PFSK-1 (cell line): ENCODE measurements around the gene ASCC3.

Experiments used
- FOXP2 ChIP-seq: optimal IDR thresholded peaks from 2 replicates; pipeline ENCODE3; 2011; ENCODE audit warnings: borderline replicate concordance, control low read depth, inconsistent platforms; ENCODE audit not compliant: insufficient read depth; ENCODE audit errors: extremely low read length, extremely low read depth
- POLR2AphosphoS5 ChIP-seq: IDR thresholded peaks from 2 replicates; pipeline ENCODE4 v1.6.1; 2012; ENCODE audit warnings: low read depth, mild to moderate bottlenecking, control low read depth, low read length, moderate library complexity
- REST ChIP-seq, 2 experiments: IDR thresholded peaks; 2 replicates each; pipeline versions ENCODE4 v1.6.1 to v1.8.0; 2011 to 2012; ENCODE audit warnings: low read depth in 2 of 2, low read length in 2 of 2, control low read depth in 1 of 2, inconsistent platforms in 1 of 2, mild to moderate bottlenecking in 1 of 2, moderate library complexity in 1 of 2; ENCODE audit not compliant: insufficient read depth in 1 of 2
- SIN3A ChIP-seq: IDR thresholded peaks from 2 replicates; pipeline ENCODE4 v1.6.1; 2012; ENCODE audit warnings: mild to moderate bottlenecking, low read length, moderate library complexity, borderline replicate concordance; ENCODE audit not compliant: insufficient read depth
- TAF1 ChIP-seq: IDR thresholded peaks from 2 replicates; pipeline ENCODE4 v1.6.1; 2012; ENCODE audit warnings: low read length, control low read depth, borderline replicate concordance; ENCODE audit not compliant: insufficient read depth

Gene ASCC3

DNA sequence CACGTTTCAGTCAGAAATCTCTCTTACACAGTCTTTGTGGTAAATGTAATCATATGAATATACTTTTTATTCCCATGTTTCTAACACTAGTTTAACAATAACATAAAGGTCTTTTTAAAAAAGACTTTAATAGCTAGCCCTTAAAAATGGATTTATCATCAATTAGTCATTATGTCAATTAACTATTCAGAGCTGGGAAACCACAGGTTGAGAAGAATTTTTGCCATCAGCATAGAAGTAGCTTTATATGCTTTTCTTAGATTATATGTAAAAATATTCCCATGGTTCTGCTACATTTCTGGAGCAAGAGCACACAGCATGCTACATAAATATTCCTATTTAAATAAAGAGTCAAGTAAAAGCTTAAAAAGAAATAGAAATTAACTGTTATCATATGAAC lies 35.5 kb downstream of the ASCC3 start:
- TF ChIP-seq TAF1 (no peak), POLR2AphosphoS5 (no peak), FOXP2 (no peak), REST (IDR thresholded peaks at IDR 0.05; ENCODE audit: insufficient read depth in 1 of 2, low read depth in 2 of 2, low read length in 2 of 2) (no peak), SIN3A (no peak)

DNA sequence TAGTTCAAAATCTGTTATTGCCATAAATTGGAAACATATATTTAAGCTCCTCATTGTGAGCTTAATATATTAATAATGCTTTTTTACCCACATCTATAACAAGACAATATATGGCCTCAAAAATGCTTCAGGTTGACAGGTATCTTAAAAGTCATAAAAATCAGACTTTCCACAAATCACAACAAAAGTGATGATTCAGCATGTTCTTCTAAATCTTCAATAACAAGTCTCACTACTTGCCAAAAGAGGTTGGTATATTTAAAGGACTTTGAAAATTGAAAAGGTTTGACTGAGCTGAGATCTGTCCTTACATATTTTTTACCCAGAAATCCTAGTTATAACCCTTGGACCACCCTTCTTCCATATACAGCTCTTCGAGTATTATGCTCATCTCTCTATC lies 41.7 kb downstream of the ASCC3 start:
- no peak for TF ChIP-seq SIN3A
- no peak for TF ChIP-seq POLR2AphosphoS5
- no peak for TF ChIP-seq FOXP2
- TF ChIP-seq TAF1, result no peak
- no peak for TF ChIP-seq REST (IDR thresholded peaks at IDR 0.05; ENCODE audit: insufficient read depth in 1 of 2, low read depth in 2 of 2, low read length in 2 of 2)

- no peak for TF ChIP-seq TAF1
- no peak for TF ChIP-seq SIN3A
- TF ChIP-seq FOXP2, result no peak
- no peak for TF ChIP-seq POLR2AphosphoS5
- TF ChIP-seq REST (IDR thresholded peaks at IDR 0.05; ENCODE audit: insufficient read depth in 1 of 2, low read depth in 2 of 2, low read length in 2 of 2), result no peak
Observed at GRCh38 chr6:100838011-100838410, 43.1 kb downstream of the ASCC3 start.

DNA sequence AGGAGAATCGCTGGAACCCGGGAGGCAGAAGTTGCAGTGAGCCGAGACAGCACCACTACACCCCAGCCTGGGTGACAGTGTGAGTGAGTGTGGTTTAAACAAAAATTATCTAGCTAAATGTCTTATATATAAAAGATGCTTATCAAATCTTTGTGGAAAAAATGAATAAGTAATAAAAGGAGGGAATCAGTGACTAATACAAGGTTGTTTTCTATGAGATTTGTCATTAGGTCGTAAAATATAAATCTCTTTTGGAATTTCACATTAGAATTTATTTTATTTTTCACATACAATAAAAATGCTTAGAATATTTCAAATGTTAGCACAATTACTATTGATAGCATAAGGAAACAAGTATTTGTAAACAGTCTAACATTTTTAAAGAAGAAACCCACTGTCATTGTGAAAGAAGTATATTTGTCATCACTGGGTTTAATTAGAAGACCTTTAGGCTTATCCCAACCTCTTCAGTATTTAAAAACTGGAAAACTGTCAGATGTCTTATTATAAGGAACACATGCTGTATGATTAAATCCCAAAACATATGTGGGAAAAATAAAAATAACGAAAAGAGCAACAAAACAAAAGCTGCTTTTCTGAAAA lies 47.1 kb downstream of the ASCC3 start:
- no peak for TF ChIP-seq POLR2AphosphoS5
- no peak for TF ChIP-seq SIN3A
- TF ChIP-seq FOXP2, result no peak
- no peak for TF ChIP-seq TAF1
- no peak for TF ChIP-seq REST (IDR thresholded peaks at IDR 0.05; ENCODE audit: insufficient read depth in 1 of 2, low read depth in 2 of 2, low read length in 2 of 2)

GRCh38 chr6:100823041-100823440 lies 58.1 kb downstream of the ASCC3 start:
- no peak for TF ChIP-seq POLR2AphosphoS5
- TF ChIP-seq REST (IDR thresholded peaks at IDR 0.05; ENCODE audit: insufficient read depth in 1 of 2, low read depth in 2 of 2, low read length in 2 of 2), result no peak
- no peak for TF ChIP-seq TAF1
- no peak for TF ChIP-seq FOXP2
- no peak for TF ChIP-seq SIN3A
